ENCODE measurements around the gene TINAG.

- TF ChIP-seq CTCF (IDR thresholded peaks at IDR 0.05) (no peak), POLR2A (IDR thresholded peaks at IDR 0.05) (no peak), POLR2AphosphoS5 (IDR thresholded peaks at IDR 0.05) (no peak)
These were observed 17.1 kb upstream of the TINAG start for GRCh38 chr6:54291146-54291545.

Data from suprapubic skin (tissue), 4 donors.